ENCODE data around the gene RAP1GAP.
A peak's percentile ranks its signal among the peaks of the same experiment; 100 is the strongest.

RAP1GAP gene

DNA sequence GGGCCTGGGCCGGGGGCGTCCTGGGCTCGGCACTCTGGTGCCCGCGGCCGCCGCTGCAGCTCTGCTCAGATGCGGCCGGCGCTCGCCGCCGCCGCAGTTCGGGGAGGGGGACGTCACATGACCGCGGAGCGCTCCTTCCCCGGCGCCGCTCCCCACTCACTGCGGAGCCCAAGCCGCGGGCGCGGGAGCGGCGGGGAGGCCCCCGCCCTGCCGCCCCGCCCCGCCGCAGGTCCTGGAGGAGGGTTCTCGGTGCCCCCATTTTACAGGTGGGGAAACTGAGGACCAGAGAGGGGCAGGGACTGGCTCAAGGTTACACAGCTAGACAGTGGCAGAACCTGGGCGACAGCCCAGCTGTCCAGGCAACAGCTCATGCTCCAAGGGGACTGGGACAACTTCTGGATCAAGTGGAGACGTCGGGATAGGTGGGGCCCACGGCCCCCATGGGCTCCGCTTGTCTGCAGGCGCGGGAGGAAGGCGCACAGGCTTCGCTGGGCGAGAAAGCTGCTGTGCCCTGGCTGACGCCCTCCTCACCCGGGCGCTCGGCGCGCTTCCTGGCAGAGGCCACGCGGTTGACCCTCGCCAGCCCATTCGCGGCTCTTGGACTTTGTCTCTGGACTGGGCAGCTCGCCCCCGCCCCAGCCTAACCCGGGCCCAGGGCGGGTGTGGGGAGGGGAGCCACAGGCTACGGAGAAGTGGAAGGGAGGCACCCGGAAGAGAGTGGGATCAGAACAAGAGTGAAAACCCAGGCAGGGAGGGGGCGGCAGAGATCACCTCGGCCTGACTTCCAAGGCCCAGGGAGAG is at the start of gene RAP1GAP:
Gene RAP1GAP, minus strand, starts transcription at position 100 of the 801 bp plus-strand sequence. CDS start 49,325 bp downstream, outside the sequence.
- DNase-seq = no peak

DNA sequence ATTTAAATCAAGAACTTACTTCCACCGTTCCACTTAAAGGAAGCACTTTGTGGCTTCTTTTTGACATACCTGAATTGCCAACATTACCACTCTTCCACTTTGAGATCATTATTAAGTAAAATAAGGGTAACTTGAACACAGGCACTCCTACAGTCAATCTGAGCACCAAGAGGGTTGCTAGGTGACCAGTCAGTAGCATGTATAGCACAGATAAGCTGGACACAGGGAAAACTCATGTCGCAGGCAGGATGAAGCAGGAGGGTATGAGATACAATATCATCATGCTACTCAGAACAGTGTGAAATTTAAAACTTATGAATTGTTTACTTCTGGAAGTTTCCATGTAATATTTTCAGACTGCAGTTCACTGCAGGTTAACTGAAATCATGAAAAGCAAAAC is 47.0 kb upstream of the RAP1GAP start:
- no peak for DNase-seq

DNA sequence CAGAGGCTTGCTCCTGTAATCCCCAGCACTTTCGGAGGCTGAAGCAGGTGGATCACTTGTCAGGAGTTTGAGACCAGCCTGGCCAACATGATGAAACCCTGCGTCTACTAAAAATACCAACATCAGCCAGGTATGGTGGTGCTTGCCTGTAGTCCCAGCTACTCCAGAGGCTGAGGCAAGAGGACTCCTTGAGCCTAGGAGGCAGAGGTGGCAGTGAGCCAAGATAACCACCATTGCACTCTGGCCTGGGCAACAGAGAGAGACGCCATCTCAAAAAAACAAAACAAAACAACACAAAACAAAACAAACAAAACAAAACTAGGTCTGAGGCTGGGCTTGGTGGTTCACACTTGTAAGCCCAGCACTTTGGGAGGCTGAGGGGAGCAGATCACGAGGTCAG is 38.7 kb upstream of the RAP1GAP start:
- no peak for DNase-seq

DNA sequence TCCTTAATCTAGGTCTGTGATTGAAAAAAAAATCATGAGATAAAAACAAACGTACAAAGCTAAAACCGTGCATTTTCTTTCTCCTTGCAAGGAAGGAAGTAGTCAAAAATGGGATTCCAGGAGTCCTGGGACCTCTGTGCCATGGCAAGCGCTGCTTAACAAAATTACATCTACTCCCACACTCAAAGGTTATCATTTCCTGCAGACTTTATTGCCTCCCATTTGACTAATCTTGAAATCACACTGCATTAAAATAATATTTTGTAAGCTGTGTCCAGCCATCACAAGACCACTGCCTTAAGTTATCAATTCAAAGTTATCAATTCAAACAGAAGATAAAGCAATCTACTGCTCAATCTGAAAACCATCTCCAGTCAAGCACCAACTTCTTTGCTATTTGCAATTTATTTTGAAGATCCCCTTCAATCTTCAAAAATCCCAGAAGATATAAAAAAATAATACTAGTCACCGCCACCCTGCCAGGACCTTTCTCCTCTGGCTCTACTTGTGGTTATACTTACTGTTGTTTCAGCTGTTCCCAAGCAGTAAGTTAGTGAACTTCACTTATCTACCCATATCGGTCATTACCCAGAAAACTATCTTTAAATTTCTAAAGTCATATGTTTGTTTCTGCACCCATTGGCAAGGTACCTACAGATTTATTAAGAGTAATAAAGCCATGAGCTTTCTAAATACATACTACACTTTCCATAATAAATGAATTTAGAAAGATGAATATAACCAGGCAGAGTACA is 38.1 kb upstream of the RAP1GAP start:
- DNase-seq = no peak

DNA sequence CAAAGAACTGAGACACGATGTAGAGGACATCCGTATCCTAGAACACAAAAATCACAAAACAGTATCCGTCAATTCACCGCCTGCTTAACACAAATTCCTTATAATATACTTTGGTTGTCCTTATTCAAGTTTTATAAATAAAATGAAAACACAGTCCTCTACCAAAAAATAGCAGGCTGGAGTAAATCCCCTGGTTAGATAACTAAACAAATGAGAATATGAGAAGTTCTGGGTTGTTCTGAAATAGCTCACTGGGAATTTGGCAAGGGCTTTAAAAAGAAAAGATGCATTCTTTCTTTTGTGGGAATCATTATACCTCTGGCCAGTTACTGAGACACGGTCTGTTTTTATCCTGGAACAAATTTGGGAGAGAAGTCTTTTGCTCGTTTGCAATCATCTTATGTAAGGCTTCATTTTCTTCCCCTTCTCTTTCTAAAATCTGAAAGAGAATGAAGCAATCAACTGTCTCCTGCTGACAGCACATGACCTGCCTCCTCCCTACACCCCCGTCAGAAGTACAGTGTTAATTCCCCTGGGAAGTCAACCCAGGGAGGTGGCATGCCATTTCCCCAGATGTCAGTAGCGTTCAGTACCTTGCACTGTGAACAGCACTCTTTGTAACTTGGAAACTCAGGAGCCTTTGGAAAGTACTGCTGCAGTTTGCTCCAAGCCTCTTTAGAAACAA is 37.1 kb upstream of the RAP1GAP start:
- no peak for DNase-seq

DNA sequence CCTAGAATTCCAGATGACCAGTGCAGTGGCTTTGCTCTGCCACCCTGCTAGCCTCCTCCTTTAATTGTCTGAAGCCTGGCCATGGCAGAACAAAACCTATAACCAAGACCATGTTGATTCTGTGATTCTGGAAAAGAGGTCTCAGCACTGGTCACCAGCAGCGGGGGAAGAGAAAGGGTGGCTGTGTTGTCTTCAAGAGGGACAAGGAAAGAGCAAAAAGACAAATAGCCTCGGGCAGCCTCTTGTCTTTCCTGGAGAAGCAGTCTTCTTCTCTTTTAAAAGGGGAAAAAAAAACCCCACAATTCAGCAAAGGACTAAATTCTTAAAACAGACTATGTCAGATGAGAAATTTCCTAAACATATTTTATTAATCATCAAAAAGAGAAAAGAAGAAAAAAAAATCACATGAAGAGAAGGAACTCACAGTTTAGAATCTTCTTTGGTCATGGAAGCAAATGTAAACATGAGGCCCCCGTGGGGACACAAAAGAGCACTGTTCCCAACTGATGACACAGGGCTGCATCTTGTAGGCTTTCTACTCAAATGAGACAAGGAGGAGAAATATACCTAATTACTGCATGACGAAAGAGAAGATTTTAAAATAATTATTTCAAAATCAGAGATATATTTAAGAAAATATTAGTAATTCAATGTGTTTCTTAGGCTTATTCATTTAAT is 36.3 kb upstream of the RAP1GAP start:
- no peak for DNase-seq

DNA sequence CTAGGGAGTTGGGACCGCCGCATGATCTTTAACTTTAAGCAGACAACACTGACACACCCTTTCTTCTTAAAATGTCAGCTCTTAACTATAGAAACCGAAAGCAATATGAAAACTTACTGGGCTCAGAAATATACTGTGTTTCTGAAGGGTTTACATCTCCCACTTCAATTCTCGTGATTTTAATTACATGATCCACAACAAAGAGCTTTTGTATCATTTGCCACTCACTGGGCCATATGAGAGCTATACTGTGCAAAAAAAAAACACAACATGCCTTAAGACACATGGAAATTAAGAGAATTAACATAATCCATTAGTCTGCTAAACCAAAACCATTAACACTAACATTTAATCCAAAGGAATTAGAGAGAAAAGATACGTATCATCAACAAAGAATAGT is 35.0 kb upstream of the RAP1GAP start:
- no peak for DNase-seq

DNA sequence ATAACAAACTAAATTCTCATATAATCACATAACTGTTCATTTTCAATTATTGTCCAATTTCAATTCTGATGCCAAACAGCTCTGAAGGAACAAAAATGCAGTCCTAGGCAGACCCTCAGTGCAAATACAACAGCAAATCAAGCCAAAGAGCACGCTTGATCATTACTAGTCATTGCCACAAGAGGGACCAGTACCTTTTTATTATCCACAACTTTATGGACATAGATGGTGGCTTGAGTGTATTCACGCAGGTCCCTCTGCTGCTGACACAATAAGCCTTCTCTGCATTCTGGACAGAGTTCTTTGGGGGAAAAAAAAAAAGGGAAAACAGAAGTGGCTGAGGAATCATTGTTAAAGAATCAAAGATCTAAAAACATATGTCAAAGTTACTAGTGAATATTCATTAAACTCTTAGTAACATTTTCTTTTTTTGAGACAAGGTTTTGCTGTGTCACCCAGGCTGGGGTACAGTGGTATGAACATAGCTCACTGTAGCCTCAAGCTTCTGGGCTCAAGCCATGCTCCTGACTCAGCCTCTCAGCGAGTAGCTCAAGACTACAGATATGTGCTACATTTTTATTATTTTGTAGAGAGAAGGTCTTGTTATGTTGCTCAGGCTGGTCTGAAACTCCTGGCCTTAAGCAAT is 34.3 kb upstream of the RAP1GAP start:
- DNase-seq = peak; percentile 11

DNA sequence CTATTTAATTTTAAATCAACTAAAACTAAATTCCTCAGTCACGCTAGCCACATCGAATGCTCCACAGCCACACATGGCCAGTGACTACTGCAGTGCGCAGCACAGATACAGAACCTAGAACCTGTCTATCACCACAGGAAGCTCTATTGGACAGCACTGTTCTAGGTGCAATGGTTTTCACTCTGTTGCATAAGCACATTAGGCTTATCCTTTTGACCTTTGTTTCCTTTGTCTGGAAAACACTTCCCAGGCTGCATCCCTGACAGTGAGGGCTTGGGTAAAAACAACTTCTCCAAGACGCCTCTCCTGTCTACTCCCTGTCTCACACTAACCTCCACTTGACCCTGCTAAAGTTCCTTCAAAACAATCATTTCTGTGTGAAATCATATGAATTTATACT is 33.6 kb upstream of the RAP1GAP start:
- no peak for DNase-seq

DNA sequence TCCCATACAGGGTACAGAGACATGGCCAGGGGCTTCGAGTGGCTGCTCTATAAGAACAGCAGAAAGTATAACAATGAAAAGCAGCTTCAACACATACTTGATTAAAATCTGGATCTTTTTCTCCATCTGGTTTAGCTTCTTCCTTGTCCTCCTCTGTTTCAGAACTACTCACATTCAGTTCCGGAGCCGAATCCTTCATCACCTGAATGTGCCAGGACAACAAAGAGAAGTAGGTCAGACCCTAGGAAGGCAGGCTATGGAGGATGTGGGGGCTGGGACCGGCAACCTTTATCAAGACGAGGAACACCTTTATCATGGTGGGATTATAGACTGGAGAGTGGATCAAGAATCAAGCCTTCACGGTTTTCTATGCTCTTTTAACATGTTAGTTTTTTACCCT is 32.2 kb upstream of the RAP1GAP start:
- no peak for DNase-seq

DNA sequence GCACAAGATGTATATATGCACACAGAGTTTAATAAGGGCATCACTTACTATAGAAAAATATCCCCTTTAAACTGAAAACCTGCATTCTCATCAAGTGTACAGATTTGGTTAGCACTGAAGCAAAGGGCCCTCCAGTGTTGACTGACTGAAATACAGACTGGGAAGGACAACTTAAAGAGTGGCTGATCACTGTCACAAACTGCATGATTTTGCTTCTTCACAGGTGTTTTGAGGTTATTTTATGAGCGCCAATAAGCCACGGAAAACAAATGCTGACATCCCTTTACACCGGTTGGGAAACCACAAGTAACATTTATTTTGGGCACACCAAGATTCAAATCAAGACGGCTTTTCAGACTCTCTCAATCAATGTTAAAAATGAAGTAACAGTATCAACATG is 30.9 kb upstream of the RAP1GAP start:
- no peak for DNase-seq

DNA sequence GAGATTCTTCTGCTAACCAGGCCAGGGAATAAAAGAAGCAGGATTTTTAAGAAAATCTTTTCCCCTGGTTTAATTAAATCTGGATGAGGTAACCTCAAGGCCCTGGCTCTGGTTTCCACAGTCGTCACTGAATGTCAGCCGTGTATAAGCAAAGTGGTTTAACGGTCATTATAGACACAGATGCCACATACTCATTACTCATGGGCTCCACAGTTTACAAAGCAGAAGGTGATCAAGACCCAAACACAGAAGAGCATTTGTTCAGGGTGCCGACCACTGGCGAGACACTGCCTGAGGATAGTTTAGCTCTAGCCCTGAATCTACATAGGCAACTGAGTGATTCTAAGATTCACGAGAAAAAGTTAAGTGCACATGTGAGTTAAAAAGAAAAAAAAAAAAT is 27.8 kb upstream of the RAP1GAP start:
- DNase-seq = no peak

DNA sequence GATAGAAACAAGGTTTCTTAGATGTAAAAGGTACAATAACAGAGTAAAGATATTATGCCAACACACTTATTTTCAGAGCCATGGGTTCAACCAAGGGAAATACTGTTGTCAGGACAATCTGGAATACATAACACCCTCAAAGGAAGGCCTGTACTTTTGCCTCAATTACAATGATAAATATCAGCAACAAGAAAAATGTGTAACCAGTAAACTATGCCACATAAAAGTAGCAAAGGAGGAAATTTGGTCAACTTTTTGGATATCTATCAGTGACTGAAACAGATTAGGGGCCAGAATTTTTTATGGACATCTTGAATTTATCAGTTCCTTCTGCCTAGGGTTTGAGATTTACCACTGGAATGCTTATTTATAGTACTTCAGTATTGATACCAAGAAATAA is 24.6 kb upstream of the RAP1GAP start:
- no peak for DNase-seq

DNA sequence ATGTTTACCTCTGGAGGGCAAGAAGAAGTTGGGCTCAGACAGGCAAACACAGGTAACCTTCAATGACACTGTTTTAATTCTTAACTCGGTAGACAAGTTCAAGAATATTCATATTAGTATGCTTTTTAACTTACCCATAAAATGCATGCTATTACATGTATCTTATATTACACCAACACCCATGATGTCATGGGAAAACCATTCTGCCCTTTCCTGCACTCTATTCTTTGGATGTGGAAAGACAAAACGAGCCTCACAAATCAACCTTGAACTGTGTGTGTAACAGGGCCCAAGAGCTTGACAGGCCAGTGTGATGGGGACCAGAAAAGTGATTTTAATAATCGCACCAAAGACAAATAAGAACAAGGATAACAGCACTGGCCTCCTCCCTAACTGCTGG is 22.6 kb upstream of the RAP1GAP start:
- DNase-seq = no peak

DNA sequence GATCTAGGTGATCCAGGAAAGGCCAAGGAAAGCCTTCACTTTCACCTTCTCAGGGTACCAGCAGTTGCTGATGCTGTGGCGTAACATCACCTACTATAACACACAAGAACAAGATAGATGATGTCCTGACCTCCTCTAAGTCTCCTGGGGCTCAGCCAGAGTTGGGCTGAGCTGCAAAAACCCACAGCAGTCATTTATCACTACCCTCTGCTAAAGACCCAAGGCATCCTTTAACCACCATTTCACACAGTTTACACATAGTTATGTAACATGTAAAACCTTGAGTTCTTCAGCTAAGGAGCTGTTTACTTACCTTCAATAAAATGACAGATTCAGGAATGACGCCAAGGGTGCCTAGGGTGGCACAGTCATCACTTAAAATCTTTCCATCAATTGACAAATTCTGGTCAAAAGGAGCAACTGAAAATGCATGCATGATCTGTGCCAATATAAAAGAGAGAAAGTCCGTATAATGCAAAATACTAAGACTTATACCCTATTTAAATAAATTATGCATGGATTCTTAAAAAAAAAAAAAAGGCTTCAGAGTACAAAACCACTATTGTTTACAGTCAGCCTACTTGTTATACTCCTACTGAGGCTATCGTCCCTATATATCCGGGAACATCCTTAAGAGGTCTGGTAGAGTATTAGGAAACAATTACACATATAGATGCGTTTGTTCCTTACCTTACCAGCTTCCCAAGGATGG is 20.7 kb upstream of the RAP1GAP start:
- no peak for DNase-seq

DNA sequence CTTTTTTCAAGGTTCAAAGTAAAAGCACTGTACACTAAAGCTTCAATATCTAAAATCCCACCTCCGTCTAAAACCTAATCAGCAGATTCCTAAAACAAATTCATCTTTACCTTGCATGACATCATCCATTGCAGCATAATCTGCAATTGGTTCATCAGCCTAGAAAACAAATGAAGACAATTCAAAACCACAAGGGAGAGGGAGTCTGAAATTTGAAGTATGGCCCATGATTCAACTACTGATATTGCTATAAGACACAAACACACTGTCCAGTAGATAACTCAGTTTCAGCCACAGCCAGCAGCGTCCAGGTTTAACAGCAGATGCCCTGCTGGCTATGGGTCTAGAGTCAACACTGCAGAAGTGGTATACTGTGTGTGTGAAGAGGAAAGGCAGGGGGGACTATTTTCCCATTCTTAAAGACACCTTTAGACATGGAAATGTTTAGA is 17.9 kb upstream of the RAP1GAP start:
- no peak for DNase-seq

DNA sequence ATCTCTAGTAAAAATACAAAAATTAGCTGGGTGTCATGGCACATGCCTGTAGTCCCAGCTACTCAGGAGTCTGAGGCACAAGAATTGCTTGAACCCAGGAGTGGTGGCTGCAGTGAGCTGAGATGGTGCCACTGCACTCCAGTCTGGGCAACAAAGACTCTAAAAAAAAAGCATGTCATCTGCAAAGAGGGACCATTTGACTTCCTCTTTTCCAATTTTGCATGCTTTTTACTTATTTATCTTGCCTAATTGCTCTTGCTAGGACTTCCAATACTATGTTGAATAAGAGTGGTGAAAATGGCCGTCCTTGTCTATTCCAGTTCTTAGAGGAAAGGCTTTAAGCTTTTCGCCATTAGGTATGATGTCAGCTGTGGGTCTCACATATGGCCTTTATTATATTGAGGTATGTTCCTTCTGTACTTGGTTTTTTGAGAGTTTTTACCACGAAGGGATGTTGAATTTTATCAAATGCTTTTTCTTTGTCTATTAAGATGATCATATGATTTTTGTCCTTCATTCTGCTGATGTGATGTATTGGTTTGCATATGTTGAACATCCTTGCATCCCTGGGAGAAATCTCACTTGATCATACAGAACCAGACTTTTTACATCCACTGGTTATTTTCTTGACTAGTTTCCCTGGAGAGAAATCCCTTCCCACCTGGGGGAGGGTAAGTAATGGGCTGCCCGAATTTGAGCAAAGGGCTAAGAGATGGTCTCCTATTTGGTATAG is 17.0 kb upstream of the RAP1GAP start:
- no peak for DNase-seq

DNA sequence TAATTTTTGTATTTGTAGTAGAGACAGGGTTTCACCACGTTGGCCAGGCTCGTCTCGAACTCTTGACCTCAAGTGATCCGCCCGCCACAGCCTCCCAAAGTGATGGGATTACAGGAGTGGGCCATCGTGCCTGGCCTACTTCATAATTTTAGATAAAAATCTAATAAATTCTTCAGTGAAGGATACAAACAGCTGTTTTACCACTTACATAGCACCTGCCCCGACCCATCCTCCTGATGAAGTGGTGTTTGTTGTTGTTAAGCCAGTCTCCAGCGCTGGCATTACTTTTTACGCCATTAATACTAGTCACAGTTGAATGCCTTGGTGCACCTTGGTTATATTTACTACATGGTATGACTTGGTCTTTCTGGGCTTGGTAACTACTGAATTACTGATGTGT is 12.3 kb upstream of the RAP1GAP start:
- DNase-seq = no peak

DNA sequence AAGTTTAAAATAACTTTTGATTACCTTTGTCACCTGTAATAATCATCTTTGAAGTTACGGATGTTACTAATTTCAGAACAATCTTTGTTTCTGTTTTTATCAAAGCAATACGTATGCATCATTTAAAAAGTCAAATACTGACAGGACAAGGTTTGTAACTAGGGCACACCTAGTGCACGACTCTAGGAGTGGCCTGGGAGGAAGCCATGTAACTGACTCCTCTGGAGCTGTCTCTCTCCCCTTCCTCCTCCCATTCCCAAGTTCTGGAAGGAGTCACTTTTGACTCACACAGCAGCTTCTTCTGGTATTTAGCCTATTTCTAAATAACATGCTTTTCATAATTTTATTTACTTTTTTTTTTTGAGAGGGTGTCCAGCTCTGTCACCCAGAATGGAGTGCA is 11.8 kb upstream of the RAP1GAP start:
- no peak for DNase-seq

DNA sequence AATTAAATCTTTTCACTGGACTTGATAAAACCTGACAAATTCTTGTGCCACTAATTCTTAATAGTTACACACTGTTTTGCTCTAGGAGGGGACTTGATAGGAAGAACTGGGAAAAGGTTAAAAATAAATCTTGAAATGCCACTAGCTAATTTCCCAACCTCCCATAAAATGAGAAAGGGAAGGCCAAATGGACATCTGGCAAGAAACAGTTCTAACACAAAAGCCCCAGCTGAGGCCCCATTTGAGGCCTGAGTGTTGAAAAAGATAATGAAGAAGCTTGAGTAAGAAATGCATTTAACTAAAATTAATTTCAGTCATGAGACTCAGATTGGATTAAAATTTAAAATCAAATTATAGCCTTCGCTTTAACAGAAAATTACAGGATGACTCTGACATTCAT is 11.2 kb upstream of the RAP1GAP start:
- DNase-seq = no peak

DNA sequence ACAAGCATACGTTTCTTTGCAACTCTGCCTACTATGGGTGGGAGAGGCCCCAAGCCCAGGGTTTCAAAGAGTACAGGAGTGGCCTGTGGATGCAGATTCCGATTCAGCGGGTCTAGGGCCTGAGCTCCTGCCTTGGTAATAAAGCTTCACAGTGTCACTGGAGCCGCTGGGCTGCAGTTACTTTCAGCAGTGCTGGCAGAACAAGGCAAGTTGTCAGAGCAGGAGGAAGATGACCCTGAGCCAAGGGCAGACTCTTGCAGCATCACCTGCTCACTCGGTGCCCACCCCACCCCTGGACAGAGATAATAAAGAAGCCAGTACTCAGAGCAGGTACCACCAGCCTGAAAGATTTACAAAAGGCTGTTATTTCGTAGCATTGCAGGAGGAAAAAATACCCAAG is 8.0 kb upstream of the RAP1GAP start:
- DNase-seq = no peak

Data from NCI-H1694 (cell line).